GM12891 (cell line): Measurements from ENCODE around the gene ARL14EPL.
"Not testable (repeated sequence)": the region's sequence is repeated elsewhere in the genome, so short reads cannot be mapped to it uniquely, and the experiment has no call there.

Experiments
- DNase-seq: peaks from one replicate; pipeline ENCODE4 v3.0.0; 2011; ENCODE audit warnings: low spot score; ENCODE audit not compliant: insufficient read length
- FAIRE-seq: peaks from 2 replicates; lab custom pipeline; 2011; peaks lifted over from hg19 to GRCh38; lab: Jason Lieb, UNC
- PAX5 ChIP-seq: IDR thresholded peaks from 2 replicates; pipeline ENCODE4 v1.6.1; 2011; ENCODE audit warnings: low read length, moderate library complexity, mild to moderate bottlenecking; ENCODE audit not compliant: insufficient read depth, severe bottlenecking
- POLR2A ChIP-seq: IDR thresholded peaks from 2 replicates; pipeline ENCODE4 v1.6.1; 2011; ENCODE audit warnings: low read depth, low read length, control low read depth
- POLR2AphosphoS5 ChIP-seq: IDR thresholded peaks from 2 replicates; pipeline ENCODE4 v1.6.1; 2011; ENCODE audit warnings: low read depth, low read length, control low read depth
- POU2F2 ChIP-seq: IDR thresholded peaks from 2 replicates; pipeline ENCODE4 v1.6.1; 2011; ENCODE audit warnings: low read depth, mild to moderate bottlenecking, control low read depth, low read length, moderate library complexity
- SPI1 ChIP-seq: IDR thresholded peaks from 2 replicates; pipeline ENCODE4 v1.6.1; 2011; ENCODE audit warnings: low read depth, low read length, control low read depth
- TAF1 ChIP-seq: IDR thresholded peaks from 2 replicates; pipeline ENCODE4 v1.6.1; 2011; ENCODE audit warnings: low read depth, low read length, control low read depth

Gene ARL14EPL

DNA sequence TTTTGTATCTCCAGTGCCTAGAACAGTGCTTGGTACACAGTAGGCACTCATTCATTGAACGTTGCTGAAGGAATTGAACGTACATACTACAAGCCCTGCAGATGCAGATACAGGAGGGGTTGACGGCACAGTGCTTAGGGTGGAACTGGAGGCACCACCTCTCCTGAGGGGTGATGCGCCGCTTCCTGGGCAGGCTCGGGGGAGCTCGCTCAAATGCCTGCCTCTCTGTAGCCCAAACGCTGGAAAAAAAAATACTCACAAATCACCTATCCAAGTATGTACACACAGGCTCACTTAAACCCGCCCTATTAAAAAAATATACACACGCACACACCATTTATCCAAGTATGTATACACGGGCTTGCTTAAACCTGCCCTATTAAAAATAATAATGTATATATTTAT, 52.0 kb downstream of the ARL14EPL start:
- no peak for TF ChIP-seq POU2F2
- TF ChIP-seq SPI1 = no peak
- TF ChIP-seq POLR2A = no peak
- no peak for TF ChIP-seq POLR2AphosphoS5
- TF ChIP-seq PAX5 = no peak
- no peak for TF ChIP-seq TAF1
- no peak for DNase-seq
- peak; percentile 51 for FAIRE-seq

DNA sequence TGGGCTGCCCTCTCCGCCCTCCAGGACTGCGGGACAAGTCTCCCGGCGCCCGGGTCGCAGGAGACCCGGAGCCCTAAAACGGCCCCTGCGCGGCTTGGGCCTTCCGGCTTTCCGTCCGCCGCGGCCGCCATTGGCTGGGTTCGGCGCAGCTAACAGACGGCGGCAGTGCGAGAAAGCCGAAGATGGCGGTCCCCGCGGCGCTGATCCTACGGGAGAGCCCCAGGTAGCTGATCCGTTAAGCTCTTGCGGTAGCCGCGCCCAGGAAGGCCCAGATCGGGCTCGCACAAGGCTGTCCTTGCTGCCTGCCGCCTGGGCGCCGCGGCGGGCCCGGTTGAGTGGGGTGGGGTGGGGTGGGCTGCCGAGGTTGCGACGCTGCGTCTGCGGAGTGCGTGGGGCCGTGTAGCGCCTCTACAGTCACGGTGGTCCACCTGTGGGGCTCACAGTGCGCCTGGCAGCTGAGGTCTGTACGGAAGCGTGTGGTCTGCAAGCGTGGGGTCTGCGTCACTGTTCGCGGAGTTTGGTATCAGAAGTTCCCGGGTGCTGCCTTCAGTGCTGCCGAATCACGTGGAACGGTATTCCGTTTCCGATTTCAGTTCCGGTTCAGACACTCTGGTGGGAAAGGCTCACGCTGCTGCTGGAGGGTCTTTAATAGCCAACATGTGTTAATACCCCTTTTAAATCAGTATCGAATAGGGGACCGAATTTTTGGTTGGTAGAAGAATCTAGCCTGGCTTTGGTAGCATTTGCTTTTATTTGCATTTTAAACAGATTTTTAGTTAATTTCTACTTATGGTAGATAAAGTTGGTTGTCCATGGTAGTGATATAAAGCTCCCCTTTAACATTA, 52.8 kb downstream of the ARL14EPL start, which contains the start of gene COMMD10:
Gene COMMD10 (plus strand): TSS at position 155 of the 845 bp plus-strand sequence.
- FAIRE-seq = peak; percentile 94

DNA sequence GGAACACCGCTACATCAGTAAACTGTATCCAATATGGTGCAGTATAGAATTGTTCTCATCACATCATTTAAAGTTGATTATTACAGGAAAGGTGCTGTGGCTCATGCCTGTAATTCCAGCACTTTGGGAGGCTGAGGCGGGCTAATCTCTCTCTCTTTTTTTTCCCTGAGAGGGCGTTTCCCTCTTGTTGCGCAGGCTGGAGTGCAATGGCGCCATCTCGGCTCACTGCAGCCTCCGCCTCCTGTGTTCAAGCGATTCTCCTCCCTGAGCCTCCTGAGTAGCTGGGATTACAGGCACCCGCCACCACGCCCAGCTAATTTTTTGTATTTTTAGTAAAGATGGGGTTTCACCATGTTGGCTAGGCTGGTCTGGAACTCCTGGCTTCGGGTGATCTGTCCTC, 54.0 kb downstream of the ARL14EPL start:
- FAIRE-seq = not testable (repeated sequence)

More for the DNA sequence above, 52.8 kb downstream of the ARL14EPL start, which contains the start of gene COMMD10:
- TF ChIP-seq POLR2AphosphoS5 (peak; percentile 94), PAX5 (no peak), POU2F2 (peak; percentile 65; the same call in 1 of the 2 replicates), TAF1 (peak; percentile 74), POLR2A (peak; percentile 91), SPI1 (peak; percentile 73)
- DNase-seq = peak; percentile 54

DNA sequence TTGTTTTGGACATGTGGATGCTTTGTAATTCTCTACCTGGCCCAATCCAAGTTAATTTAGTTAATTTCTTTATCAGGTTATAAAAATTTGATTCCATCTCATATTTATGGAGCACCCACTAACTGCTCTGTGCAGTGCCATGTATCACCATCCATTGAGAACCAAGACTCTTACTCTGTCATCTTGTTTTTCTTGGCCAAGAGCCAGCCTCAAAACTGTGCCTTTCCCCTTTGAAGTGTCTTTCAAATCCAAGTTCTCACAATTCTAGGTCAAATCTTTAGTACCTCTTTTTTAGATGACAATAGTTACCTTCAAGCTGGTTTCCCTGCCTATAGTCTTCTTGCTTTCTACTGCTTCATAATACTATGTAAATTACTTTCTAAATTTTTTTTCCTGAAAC, 55.8 kb downstream of the ARL14EPL start:
- DNase-seq (no peak), FAIRE-seq (no peak)
- TF ChIP-seq POU2F2 (no peak), POLR2AphosphoS5 (no peak), POLR2A (no peak), TAF1 (no peak), PAX5 (no peak), SPI1 (no peak)

More for the DNA sequence above, 54.0 kb downstream of the ARL14EPL start:
- DNase-seq = not testable (repeated sequence)

DNA sequence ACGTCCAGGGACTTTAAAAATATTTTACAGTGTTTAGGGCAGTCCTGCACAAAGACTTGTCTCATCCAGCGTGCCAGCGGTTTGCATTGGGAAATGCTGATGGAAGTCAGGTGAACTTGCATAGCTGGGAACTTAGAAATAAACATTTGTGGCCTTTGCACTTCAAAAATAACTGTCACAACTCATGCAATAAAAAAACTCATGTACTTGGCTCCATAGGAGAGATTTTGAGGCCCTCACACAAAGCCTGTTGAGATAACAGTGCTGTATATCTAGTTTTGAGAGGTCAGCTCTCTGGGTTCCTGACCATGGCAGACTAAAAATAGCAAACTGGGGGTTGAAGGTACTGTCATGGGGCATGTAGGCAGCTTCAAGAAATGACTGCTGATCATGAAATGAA, 58.0 kb downstream of the ARL14EPL start:
- no peak for TF ChIP-seq PAX5
- no peak for TF ChIP-seq POU2F2
- no peak for TF ChIP-seq SPI1
- no peak for TF ChIP-seq POLR2A
- TF ChIP-seq TAF1 = no peak
- TF ChIP-seq POLR2AphosphoS5 = no peak

DNA sequence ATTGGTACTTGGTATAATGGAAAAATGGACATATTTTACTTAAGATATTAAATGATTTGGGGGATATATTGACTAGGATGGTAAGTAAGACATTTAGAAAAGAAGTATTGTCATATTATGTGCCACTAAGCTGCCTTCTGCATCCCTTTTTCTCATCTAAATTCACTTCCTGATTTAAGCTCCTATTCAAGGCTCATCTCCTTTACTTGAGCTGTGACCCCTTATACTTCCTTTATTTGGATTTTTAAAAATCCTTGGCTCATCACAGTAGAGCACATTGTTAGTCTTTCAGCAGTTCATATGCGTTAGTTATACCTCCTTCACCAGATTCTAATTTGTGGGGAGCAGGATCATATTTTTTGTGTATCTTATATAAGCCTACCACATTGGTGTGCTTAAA, 59.1 kb downstream of the ARL14EPL start:
- FAIRE-seq = no peak
- TF ChIP-seq SPI1 (0 out of 2 replicates have a peak, but pooled peaks have one; percentile 3), POU2F2 (no peak)
- no peak for DNase-seq

More for the DNA sequence above, 58.0 kb downstream of the ARL14EPL start:
- FAIRE-seq (no peak), DNase-seq (no peak)

DNA sequence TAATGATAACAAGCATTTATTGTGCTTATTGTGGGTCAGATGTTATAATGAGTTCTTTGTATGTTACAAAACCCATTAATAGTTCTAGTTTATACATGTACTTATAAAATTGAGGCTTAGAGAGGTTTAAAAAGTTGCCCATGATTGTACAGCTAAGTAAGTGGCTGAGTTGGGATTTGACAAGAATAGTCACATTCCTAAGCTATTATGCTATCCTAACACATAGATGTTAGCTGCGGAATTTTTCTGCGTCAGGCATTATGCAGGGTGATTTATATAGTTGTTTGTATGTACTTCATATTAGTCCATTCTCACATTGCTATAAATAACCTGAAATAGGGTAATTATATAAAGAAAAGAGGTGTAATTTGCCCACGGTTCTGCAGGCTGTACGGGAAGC, 65.0 kb downstream of the ARL14EPL start:
- FAIRE-seq (no peak), DNase-seq (no peak)
- TF ChIP-seq PAX5 = no peak
- no peak for TF ChIP-seq POU2F2
- TF ChIP-seq POLR2A = no peak
- no peak for TF ChIP-seq SPI1
- no peak for TF ChIP-seq POLR2AphosphoS5
- no peak for TF ChIP-seq TAF1

DNA sequence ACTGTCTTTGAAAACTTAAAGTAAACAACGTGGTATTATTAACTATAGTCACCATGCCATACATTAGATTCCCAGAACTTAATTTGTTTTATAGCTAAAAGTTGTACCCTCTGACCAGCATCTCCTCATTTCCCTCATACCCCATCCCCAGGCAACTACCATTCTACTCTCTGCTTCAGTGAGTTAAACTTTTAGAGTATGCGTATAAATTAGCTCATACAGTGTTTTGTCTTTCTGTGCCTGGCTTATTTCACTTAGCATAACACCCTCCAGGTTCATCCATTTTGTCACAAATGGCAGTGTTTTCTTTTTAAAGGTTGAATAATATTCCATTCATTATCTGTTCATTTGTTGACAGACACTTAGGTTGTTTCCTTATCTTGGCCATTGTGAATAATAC, 66.7 kb downstream of the ARL14EPL start:
- DNase-seq (no peak), FAIRE-seq (no peak)
- TF ChIP-seq POLR2A (no peak), SPI1 (no peak), POLR2AphosphoS5 (no peak), PAX5 (no peak), TAF1 (no peak)

DNA sequence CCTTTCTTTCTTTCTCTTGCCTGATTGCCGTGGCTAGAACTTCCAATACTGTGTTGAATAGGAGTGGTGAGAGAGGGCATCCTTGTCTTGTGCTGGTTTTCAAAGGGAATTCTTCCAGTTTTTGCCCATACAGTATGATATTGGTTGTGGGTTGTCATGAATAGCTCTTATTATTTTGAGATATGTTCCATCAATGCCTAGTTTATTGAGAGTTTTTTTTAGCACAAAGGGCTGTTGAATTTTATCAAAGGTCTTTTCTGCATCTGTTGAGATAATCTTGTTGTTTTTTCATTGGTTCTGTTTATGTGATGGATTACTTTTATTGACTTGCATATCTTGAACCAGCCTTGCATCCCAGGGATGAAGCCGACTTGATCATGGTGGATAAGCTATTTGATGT, 72.7 kb downstream of the ARL14EPL start:
- FAIRE-seq, DNase-seq: not testable (repeated sequence)
